Parathyroid adenoma (tissue), 2 donors: Measurements from ENCODE around the gene NEDD4L.

ENCODE experiments used
- H2AFZ ChIP-seq: fragments of 300-600 bp; sonication (generic); one replicate; pipeline ENCODE4 v1.7.0; 2017; ENCODE audit warnings: antibody characterized with exemption, mild to moderate bottlenecking
- H3K27ac ChIP-seq: fragments of 300-600 bp; sonication (generic); one replicate; pipeline ENCODE4 v1.7.0; 2017
- H3K27me3 ChIP-seq: fragments of 300-600 bp; sonication (generic); one replicate; pipeline ENCODE4 v1.7.0; 2017; ENCODE audit warnings: low read length; ENCODE audit not compliant: control insufficient read depth, insufficient read depth
- H3K36me3 ChIP-seq: fragments of 300-600 bp; sonication (generic); one replicate; pipeline ENCODE4 v1.7.0; 2017; ENCODE audit warnings: low read length; ENCODE audit not compliant: control insufficient read depth, insufficient read depth
- H3K4me1 ChIP-seq: fragments of 300-600 bp; sonication (generic); one replicate; pipeline ENCODE4 v1.7.0; 2017; ENCODE audit warnings: control low read depth
- H3K4me2 ChIP-seq: fragments of 300-600 bp; sonication (generic); one replicate; pipeline ENCODE4 v1.7.0; 2017; ENCODE audit warnings: low read length
- H3K4me3 ChIP-seq: fragments of 300-600 bp; sonication (generic); one replicate; pipeline ENCODE4 v1.7.0; 2017; ENCODE audit warnings: low read depth, low read length
- H3K79me2 ChIP-seq: fragments of 300-600 bp; sonication (generic); one replicate; pipeline ENCODE4 v1.7.0; 2017; ENCODE audit warnings: control low read depth
- H3K9ac ChIP-seq: fragments of 300-600 bp; sonication (generic); one replicate; pipeline ENCODE4 v1.7.0; 2017; ENCODE audit warnings: mild to moderate bottlenecking
- H3K9me3 ChIP-seq: fragments of 300-600 bp; sonication (generic); one replicate; pipeline ENCODE4 v1.7.0; 2017; ENCODE audit warnings: low read length; ENCODE audit not compliant: control insufficient read depth
- TF ChIP-seq, protein P1 (sequence below): fragments of 300-600 bp; sonication (generic); IDR thresholded peaks from one replicate; pipeline ENCODE4 v1.7.0; 2017; ENCODE audit warnings: antibody characterized with exemption, mild to moderate bottlenecking
- donor health status: primary hyperparathyroidism.

Gene NEDD4L

DNA sequence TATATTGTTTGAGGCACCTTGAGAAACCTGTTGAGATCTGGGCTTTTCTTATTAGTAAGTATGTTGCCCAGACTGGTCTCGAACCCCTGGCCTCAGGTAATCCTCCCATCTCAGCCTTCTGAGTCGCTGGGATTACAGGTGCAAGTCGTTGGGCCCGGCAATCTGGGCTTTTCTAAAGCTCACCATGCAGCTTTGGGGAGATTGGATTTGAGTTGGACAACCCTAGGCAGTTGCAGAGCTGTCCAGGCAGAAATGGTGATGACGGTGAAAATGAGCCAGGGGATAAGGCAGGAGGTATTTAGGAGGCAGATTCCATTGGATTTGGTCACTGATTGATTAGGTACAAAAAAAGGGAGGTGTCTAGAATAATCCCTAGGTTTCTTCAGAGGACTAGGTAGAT, 16.2 kb downstream of the NEDD4L start:
- Histone ChIP-seq H3K9ac (no peak overlapping the region), H3K79me2 (no peaks in the 10 kb centered on the region)

DNA sequence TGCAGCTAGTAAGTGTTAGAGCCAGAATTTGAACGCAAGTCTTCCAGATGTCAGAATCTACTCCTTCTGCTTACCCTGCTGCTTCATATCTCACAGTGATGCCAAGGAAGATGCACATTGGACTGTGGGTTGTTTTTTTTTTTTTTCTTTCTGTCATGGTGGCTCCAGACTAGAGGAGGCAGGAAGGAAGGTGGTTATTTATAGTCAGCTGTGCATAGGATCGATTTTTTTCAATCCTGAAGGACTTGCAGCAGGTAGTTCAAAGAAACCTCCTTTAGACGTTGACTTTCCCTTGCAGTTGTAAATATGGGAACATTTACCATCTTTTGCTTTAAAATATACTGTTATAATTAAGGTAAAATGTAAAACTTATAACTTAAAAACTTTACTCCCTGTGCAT, 17.3 kb downstream of the NEDD4L start:
- Histone ChIP-seq H3K4me2 (no peak overlapping the region), H3K4me3 (no peak overlapping the region), H3K9me3 (no peaks in the 10 kb centered on the region), H3K36me3 (no peaks in the 10 kb centered on the region), H2AFZ (no peak overlapping the region), H3K9ac (no peak overlapping the region), H3K4me1 (peaks cover 6% of the 10 kb centered on the region), H3K27me3 (no peaks in the 10 kb centered on the region), H3K79me2 (no peaks in the 10 kb centered on the region), H3K27ac (no peak overlapping the region)
- TF ChIP-seq, protein P1, sequence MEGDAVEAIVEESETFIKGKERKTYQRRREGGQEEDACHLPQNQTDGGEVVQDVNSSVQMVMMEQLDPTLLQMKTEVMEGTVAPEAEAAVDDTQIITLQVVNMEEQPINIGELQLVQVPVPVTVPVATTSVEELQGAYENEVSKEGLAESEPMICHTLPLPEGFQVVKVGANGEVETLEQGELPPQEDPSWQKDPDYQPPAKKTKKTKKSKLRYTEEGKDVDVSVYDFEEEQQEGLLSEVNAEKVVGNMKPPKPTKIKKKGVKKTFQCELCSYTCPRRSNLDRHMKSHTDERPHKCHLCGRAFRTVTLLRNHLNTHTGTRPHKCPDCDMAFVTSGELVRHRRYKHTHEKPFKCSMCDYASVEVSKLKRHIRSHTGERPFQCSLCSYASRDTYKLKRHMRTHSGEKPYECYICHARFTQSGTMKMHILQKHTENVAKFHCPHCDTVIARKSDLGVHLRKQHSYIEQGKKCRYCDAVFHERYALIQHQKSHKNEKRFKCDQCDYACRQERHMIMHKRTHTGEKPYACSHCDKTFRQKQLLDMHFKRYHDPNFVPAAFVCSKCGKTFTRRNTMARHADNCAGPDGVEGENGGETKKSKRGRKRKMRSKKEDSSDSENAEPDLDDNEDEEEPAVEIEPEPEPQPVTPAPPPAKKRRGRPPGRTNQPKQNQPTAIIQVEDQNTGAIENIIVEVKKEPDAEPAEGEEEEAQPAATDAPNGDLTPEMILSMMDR = no peak

More for the DNA sequence above, 16.2 kb downstream of the NEDD4L start:
- TF ChIP-seq, protein P1 = no peak
- Histone ChIP-seq H3K27me3 (no peaks in the 10 kb centered on the region), H3K4me3 (no peak overlapping the region), H3K9me3 (no peaks in the 10 kb centered on the region), H2AFZ (no peak overlapping the region), H3K36me3 (no peaks in the 10 kb centered on the region), H3K4me1 (peaks cover 9% of the 10 kb centered on the region), H3K27ac (no peak overlapping the region), H3K4me2 (no peak overlapping the region)

DNA sequence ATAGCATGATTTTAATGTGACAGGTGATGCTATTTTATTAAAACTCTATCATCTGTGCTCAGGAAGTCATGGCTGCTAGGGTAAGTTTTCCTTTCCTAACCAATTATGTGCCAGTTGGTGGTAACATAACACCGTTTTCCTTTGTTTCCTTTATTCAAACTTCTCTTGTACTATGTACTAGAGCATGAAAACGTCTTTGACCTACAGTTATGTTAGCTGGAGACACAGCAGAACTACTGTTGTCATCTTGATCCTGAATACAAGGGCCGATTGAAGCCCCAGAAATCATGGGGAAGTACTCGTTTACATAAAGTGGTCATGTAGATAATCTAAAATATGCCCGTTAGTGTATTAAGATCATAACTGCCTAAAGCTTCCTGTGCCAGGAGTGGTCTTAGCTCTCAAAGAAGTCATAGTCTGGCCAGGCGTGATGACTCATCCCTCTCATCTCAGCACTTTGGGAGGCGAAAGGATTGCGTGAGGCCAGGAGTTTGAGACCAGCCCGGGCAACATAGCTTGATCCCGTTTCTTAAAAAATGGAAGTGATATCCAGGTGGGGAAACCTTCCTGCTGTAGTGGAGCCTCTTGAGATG, 20.5 kb downstream of the NEDD4L start:
- Histone ChIP-seq H3K4me3 (no peak overlapping the region), H3K79me2 (no peaks in the 10 kb centered on the region), H3K27ac (no peak overlapping the region), H3K4me2 (no peak overlapping the region), H2AFZ (no peak overlapping the region), H3K9me3 (no peaks in the 10 kb centered on the region), H3K9ac (no peak overlapping the region), H3K4me1 (no peaks in the 10 kb centered on the region), H3K27me3 (no peaks in the 10 kb centered on the region), H3K36me3 (no peaks in the 10 kb centered on the region)
- TF ChIP-seq, protein P1 = no peak

DNA sequence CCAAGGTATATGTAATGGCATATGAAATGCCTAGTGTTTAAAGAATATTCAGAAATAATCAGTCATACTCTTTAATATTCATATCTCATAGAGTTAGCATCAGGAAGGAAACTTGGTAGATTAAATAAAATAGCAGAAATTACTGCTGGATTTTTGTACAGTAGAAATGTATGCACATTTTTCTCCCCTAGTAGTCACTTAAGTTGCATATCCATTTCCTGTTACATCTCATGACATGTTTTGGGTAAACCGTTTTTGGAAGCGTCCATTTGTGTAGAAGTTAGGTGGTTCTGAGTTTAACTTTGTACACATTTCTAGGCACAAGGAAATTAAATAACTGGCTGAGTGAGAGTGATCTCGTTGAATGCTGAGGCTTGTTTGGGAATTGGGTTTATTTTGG, 21.9 kb downstream of the NEDD4L start:
- TF ChIP-seq, protein P1 = no peak
- no peak overlapping the region for H3K4me2 ChIP-seq
- no peaks in the 10 kb centered on the region for H3K9me3 ChIP-seq
- H3K27me3 ChIP-seq = no peaks in the 10 kb centered on the region
- H3K27ac ChIP-seq = no peak overlapping the region
- H3K36me3 ChIP-seq = no peaks in the 10 kb centered on the region
- no peak overlapping the region for H3K4me3 ChIP-seq
- H3K4me1 ChIP-seq = no peaks in the 10 kb centered on the region
- no peak overlapping the region for H3K9ac ChIP-seq
- no peak overlapping the region for H2AFZ ChIP-seq
- no peaks in the 10 kb centered on the region for H3K79me2 ChIP-seq

DNA sequence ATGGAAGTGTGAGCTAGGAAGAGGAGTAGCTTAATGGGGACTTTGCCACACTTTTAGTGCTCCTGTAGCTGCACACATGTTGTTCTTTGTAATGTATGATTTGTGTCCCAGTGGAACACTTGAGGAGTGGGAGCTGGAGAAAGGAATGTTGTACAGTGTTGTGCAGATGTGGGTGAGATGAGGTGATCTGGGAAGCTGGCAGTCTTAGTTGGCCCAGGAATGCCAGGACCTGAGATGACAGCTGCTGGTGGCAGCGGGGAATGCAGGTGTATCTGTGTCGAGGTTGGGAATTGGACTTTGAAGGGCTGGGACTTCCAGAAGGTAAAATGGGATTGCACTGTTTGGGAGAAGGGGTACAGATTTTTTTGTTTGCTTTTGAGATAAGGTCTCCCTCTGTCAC, 23.6 kb downstream of the NEDD4L start:
- H3K36me3 ChIP-seq = no peaks in the 10 kb centered on the region
- H3K4me3 ChIP-seq = no peak overlapping the region
- H2AFZ ChIP-seq = no peak overlapping the region
- H3K79me2 ChIP-seq = no peaks in the 10 kb centered on the region
- H3K4me1 ChIP-seq = no peaks in the 10 kb centered on the region
- TF ChIP-seq, protein P1 = peak; percentile 39
- no peak overlapping the region for H3K4me2 ChIP-seq
- H3K27ac ChIP-seq = no peak overlapping the region
- H3K27me3 ChIP-seq = no peaks in the 10 kb centered on the region
- H3K9ac ChIP-seq = no peak overlapping the region
- no peaks in the 10 kb centered on the region for H3K9me3 ChIP-seq
